Measurements from ENCODE around the gene TEP1. TPM values are rescaled to one million over a fixed set of nuclear protein-coding genes. Genes with fewer than 3 reads are reported as not detected.

TEP1 gene
- total RNA-seq, 1 donor from 2014 or later: 24.6 TPM

- intact Hi-C loops (cut with DNase I): no loop called here
- no peaks in the 10 kb centered on the region for H3K4me1 ChIP-seq
- H3K27me3 ChIP-seq: no peaks in the 10 kb centered on the region
- no peak overlapping the region for H3K27ac ChIP-seq
- H3K9me3 ChIP-seq: no peaks in the 10 kb centered on the region
- no peak for TF ChIP-seq CTCF (IDR thresholded peaks at IDR 0.05)
- no peak for TF ChIP-seq POLR2AphosphoS5 (IDR thresholded peaks at IDR 0.05; ENCODE audit: insufficient read depth in 1 of 2, low read depth in 1 of 2)
- no peak for TF ChIP-seq POLR2A (IDR thresholded peaks at IDR 0.05)
- no peak for DNase-seq (ENCODE audit: extremely low spot score in 2 of 2)
- no peak overlapping the region for H3K4me3 ChIP-seq
- H3K36me3 ChIP-seq: peaks cover 0 to 3% of the 10 kb centered on the region in 2 donors
Measured at GRCh38 chr14:20441461-20441860, 28.2 kb upstream of the TEP1 start.

GRCh38 chr14:20440882-20441281 is 27.6 kb upstream of the TEP1 start:
- intact Hi-C loops (cut with DNase I): no loop called here
- DNase-seq (ENCODE audit: extremely low spot score in 2 of 2): no peak
- H3K36me3 ChIP-seq: no peaks in the 10 kb centered on the region

GRCh38 chr14:20440465-20440864 is 27.2 kb upstream of the TEP1 start:
- TF ChIP-seq POLR2A (IDR thresholded peaks at IDR 0.05) (no peak), CTCF (IDR thresholded peaks at IDR 0.05) (no peak), POLR2AphosphoS5 (IDR thresholded peaks at IDR 0.05; ENCODE audit: insufficient read depth in 1 of 2, low read depth in 1 of 2) (no peak)

More at GRCh38 chr14:20440882-20441281, 27.6 kb upstream of the TEP1 start:
- Histone ChIP-seq H3K4me1 (no peaks in the 10 kb centered on the region), H3K27me3 (no peaks in the 10 kb centered on the region), H3K9me3 (no peaks in the 10 kb centered on the region), H3K27ac (no peak overlapping the region), H3K4me3 (no peak overlapping the region)
- TF ChIP-seq POLR2A (IDR thresholded peaks at IDR 0.05) (no peak), POLR2AphosphoS5 (IDR thresholded peaks at IDR 0.05; ENCODE audit: insufficient read depth in 1 of 2, low read depth in 1 of 2) (no peak), CTCF (IDR thresholded peaks at IDR 0.05) (no peak)

GRCh38 chr14:20438664-20439063 is 25.4 kb upstream of the TEP1 start:
- Histone ChIP-seq H3K4me3 (no peak overlapping the region), H3K9me3 (no peaks in the 10 kb centered on the region), H3K36me3 (no peaks in the 10 kb centered on the region), H3K4me1 (peaks cover 17% of the 10 kb centered on the region), H3K27me3 (no peaks in the 10 kb centered on the region), H3K27ac (no peak overlapping the region)
- no peak for DNase-seq (ENCODE audit: extremely low spot score in 2 of 2)
- intact Hi-C loops (cut with DNase I): no loop called here
- no peak for TF ChIP-seq CTCF (IDR thresholded peaks at IDR 0.05)
- TF ChIP-seq POLR2AphosphoS5 (IDR thresholded peaks at IDR 0.05; ENCODE audit: insufficient read depth in 1 of 2, low read depth in 1 of 2): no peak
- TF ChIP-seq POLR2A (IDR thresholded peaks at IDR 0.05): no peak

More at GRCh38 chr14:20440465-20440864, 27.2 kb upstream of the TEP1 start:
- no peaks in the 10 kb centered on the region for H3K27me3 ChIP-seq
- no peaks in the 10 kb centered on the region for H3K36me3 ChIP-seq
- no peak overlapping the region for H3K27ac ChIP-seq
- H3K9me3 ChIP-seq: no peaks in the 10 kb centered on the region
- H3K4me1 ChIP-seq: peaks cover 2% of the 10 kb centered on the region
- no peak for DNase-seq (ENCODE audit: extremely low spot score in 2 of 2)
- no peak overlapping the region for H3K4me3 ChIP-seq
- intact Hi-C loops (cut with DNase I): no loop called here

- no peak overlapping the region for H3K27ac ChIP-seq
Measured at GRCh38 chr14:20436363-20436755, 23.1 kb upstream of the TEP1 start.

More at GRCh38 chr14:20436363-20436755, 23.1 kb upstream of the TEP1 start:
- Histone ChIP-seq H3K9me3 (no peaks in the 10 kb centered on the region), H3K27me3 (no peaks in the 10 kb centered on the region), H3K4me3 (no peak overlapping the region), H3K36me3 (no peaks in the 10 kb centered on the region), H3K4me1 (peaks cover 17% of the 10 kb centered on the region)
- TF ChIP-seq CTCF (IDR thresholded peaks at IDR 0.05) (no peak), POLR2AphosphoS5 (IDR thresholded peaks at IDR 0.05; ENCODE audit: insufficient read depth in 1 of 2, low read depth in 1 of 2) (no peak), POLR2A (IDR thresholded peaks at IDR 0.05) (no peak)
- no peak for DNase-seq (ENCODE audit: extremely low spot score in 2 of 2)
- intact Hi-C loops (cut with DNase I): no loop called here

Data from vagina (tissue), 2 donors.